PC-9 (cell line): Measurements from ENCODE around the gene DENND1A. TPM values are rescaled to one million over a fixed set of nuclear protein-coding genes. Genes with fewer than 3 reads are reported as not detected.

ENCODE experiments used
- BruUV-seq: library from RNA; stranded (reverse); fragments of 400-500 nt; replicated peaks from 2 replicates; lab custom pipeline; 2021; lab: Mats Ljungman, UMichigan
- CTCF ChIA-PET: fragments of 300-600 bp; sonication (Branson Sonifier 250); formaldehyde crosslinking; loops from one replicate; lab custom pipeline; 2022; ENCODE audit warnings: antibody characterized with exemption; lab: Charles Lee
- POLR2A ChIA-PET: fragments of 300-600 bp; sonication (Branson Sonifier 250); formaldehyde crosslinking; loops from one replicate; lab custom pipeline; 2022; ENCODE audit warnings: antibody characterized with exemption; ENCODE audit not compliant: unreplicated experiment; lab: Charles Lee
- DNase-seq, 2 experiments: peaks; one replicate each; pipeline versions ENCODE4 v3.0.0 to v3.0.0-alpha.2; 2015 to 2022; ENCODE audit warnings: mixed read lengths in 1 of 2
- H2AFZ ChIP-seq: fragments of 200-600 bp; sonication (generic); 2 replicates; pipeline ENCODE4 v1.8.1; 2017; ENCODE audit warnings: antibody characterized with exemption
- H3F3A ChIP-seq: fragments of 200-600 bp; sonication (generic); 2 replicates; pipeline ENCODE4 v1.8.1; 2017; ENCODE audit warnings: antibody characterized with exemption, mild to moderate bottlenecking, low read depth; ENCODE audit not compliant: insufficient read depth
- H3K27ac ChIP-seq: fragments of 200-600 bp; sonication (generic); 2 replicates; pipeline ENCODE4 v1.6.1; 2016; ENCODE audit warnings: mixed run types
- H3K27me3 ChIP-seq: fragments of 200-600 bp; sonication (generic); 2 replicates; pipeline ENCODE4 v1.6.1; 2016; ENCODE audit warnings: low read depth, mixed run types; ENCODE audit not compliant: insufficient read depth
- H3K36me3 ChIP-seq: fragments of 200-600 bp; sonication (generic); 2 replicates; pipeline ENCODE4 v1.6.1; 2016; ENCODE audit warnings: low read depth, mixed run types
- H3K4me1 ChIP-seq: fragments of 200-600 bp; sonication (generic); replicated peaks from 2 replicates; pipeline ENCODE4 v1.6.1; 2016; ENCODE audit warnings: mixed run types; ENCODE audit not compliant: insufficient read depth
- H3K4me2 ChIP-seq: fragments of 200-600 bp; sonication (generic); 2 replicates; pipeline ENCODE4 v1.6.1; 2017; ENCODE audit warnings: mixed run types
- H3K4me3 ChIP-seq: fragments of 200-600 bp; sonication (generic); 2 replicates; pipeline ENCODE4 v1.6.1; 2016; ENCODE audit warnings: mixed run types
- H3K79me2 ChIP-seq: fragments of 200-600 bp; sonication (generic); 2 replicates; pipeline ENCODE4 v1.6.1; 2017; ENCODE audit warnings: low read depth, mixed run types
- H3K9me2 ChIP-seq: fragments of 200-600 bp; sonication (generic); 2 replicates; pipeline ENCODE4 v1.8.1; 2017; ENCODE audit warnings: mild to moderate bottlenecking; ENCODE audit not compliant: insufficient read depth
- H3K9me3 ChIP-seq: fragments of 200-600 bp; sonication (generic); 2 replicates; pipeline ENCODE4 v1.8.1; 2016; ENCODE audit warnings: low read depth; ENCODE audit not compliant: insufficient read depth
- H4K20me1 ChIP-seq: fragments of 200-600 bp; sonication (generic); 2 replicates; pipeline ENCODE4 v1.8.1; 2017; ENCODE audit not compliant: insufficient read depth
- EZH2 ChIP-seq: fragments of 200-600 bp; sonication (generic); IDR thresholded peaks from 2 replicates; pipeline ENCODE4 v1.8.0; 2017; ENCODE audit warnings: antibody characterized with exemption, low read depth
- intact Hi-C: fragments of 100-400 bp; cut with micrococcal nuclease; formaldehyde crosslinking; loops from one replicate; pipeline ENCODE4 v1.10.0; 2022; ENCODE audit not compliant: unreplicated experiment
- total RNA-seq: library from RNA; stranded (reverse); gene quantifications from 2 replicates; pipeline ENCODE4 v1.2.3, GENCODE V29; 2021
- TF ChIP-seq, protein P1 (sequence below): fragments of 200-600 bp; sonication (generic); conservative IDR thresholded peaks from 2 replicates; pipeline ENCODE4 v1.6.1; 2017; ENCODE audit warnings: mixed run types, antibody characterized with exemption, mild to moderate bottlenecking, moderate library complexity

Gene DENND1A
- total RNA-seq, 1 experiment from 2014 or later, result 37.7 TPM

DNA sequence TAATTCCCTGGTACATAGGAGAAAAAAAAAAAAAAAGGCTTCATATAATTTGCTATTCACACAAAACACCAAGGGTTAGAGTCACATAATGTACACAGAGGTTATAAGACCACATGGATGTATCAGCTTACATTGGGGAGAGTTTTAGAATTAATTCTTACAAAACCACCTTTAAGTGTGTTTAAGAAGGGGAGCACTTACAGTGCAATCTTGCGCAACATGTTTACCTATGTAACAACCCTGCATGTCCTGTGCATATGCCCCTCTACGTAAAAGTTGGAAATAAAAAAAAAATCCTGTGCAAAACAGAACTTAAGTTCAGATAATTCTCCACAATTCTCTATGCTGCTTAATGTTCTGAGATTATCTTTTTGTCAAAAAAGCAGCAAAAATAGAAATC, 190.0 kb downstream of the DENND1A start:
- ChIA-PET POLR2A (no interaction called here), CTCF (no interaction called here)
- Histone ChIP-seq H3K27ac (no peak overlapping the region), H4K20me1 (0 out of 2 replicates have a peak, but pooled peaks cover 5% of the 10 kb centered on the region), H3K9me2 (no peaks in the 10 kb centered on the region), H3K27me3 (no peaks in the 10 kb centered on the region), H3K4me1 (no peaks in the 10 kb centered on the region), H3K4me2 (no peak overlapping the region), H3K36me3 (no peaks in the 10 kb centered on the region), H3F3A (no peaks in the 10 kb centered on the region), H3K9me3 (no peaks in the 10 kb centered on the region), H3K4me3 (no peak overlapping the region), H2AFZ (no peak overlapping the region), H3K79me2 (no peaks in the 10 kb centered on the region)
- TF ChIP-seq, protein P1, sequence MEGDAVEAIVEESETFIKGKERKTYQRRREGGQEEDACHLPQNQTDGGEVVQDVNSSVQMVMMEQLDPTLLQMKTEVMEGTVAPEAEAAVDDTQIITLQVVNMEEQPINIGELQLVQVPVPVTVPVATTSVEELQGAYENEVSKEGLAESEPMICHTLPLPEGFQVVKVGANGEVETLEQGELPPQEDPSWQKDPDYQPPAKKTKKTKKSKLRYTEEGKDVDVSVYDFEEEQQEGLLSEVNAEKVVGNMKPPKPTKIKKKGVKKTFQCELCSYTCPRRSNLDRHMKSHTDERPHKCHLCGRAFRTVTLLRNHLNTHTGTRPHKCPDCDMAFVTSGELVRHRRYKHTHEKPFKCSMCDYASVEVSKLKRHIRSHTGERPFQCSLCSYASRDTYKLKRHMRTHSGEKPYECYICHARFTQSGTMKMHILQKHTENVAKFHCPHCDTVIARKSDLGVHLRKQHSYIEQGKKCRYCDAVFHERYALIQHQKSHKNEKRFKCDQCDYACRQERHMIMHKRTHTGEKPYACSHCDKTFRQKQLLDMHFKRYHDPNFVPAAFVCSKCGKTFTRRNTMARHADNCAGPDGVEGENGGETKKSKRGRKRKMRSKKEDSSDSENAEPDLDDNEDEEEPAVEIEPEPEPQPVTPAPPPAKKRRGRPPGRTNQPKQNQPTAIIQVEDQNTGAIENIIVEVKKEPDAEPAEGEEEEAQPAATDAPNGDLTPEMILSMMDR, result no peak
- no peak for TF ChIP-seq EZH2
- DNase-seq, result no peak
- BruUV-seq, result no TSS peak
- intact Hi-C loops, result no loop called here

DNA sequence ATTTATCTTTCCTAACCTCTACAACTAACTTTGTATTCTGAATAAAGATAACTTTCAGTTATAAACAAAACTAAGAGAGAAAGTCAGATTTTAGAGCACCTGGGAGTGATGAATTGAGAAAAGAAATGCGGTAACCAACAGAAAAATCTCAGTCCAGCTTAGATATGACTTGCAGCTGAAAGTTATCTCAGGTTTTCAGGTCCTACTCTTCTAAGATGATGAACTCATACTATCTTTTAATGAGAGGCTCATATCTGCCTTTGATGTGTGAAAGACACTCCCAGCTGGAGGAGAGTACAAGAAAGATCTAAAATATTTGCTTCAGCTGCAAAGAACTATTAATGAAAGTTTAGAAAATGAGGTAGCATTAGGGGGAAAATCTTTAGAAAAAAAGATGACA, 190.5 kb downstream of the DENND1A start:
- CTCF ChIA-PET, result no interaction called here
- no TSS peak for BruUV-seq
- H3K79me2 ChIP-seq, result no peaks in the 10 kb centered on the region
- TF ChIP-seq, protein P1, result no peak
- no peak for TF ChIP-seq EZH2
- H3K4me2 ChIP-seq, result no peak overlapping the region
- no peak overlapping the region for H3K4me3 ChIP-seq
- no peaks in the 10 kb centered on the region for H3K36me3 ChIP-seq
- 0 out of 2 replicates have a peak, but pooled peaks cover 5% of the 10 kb centered on the region for H4K20me1 ChIP-seq
- intact Hi-C loops, result no loop called here
- POLR2A ChIA-PET, result no interaction called here
- no peak for DNase-seq
- no peaks in the 10 kb centered on the region for H3K9me2 ChIP-seq
- H2AFZ ChIP-seq, result no peak overlapping the region
- no peaks in the 10 kb centered on the region for H3K4me1 ChIP-seq
- no peaks in the 10 kb centered on the region for H3F3A ChIP-seq
- no peak overlapping the region for H3K27ac ChIP-seq
- H3K9me3 ChIP-seq, result no peaks in the 10 kb centered on the region
- no peaks in the 10 kb centered on the region for H3K27me3 ChIP-seq

- Histone ChIP-seq H3K79me2 (no peaks in the 10 kb centered on the region), H3K9me3 (no peaks in the 10 kb centered on the region), H3K4me1 (no peaks in the 10 kb centered on the region), H3F3A (no peaks in the 10 kb centered on the region), H3K4me2 (no peak overlapping the region), H3K9me2 (no peaks in the 10 kb centered on the region), H3K27me3 (no peaks in the 10 kb centered on the region), H2AFZ (no peak overlapping the region), H3K27ac (no peak overlapping the region), H4K20me1 (0 out of 2 replicates have a peak, but pooled peaks cover 5% of the 10 kb centered on the region), H3K4me3 (no peak overlapping the region), H3K36me3 (no peaks in the 10 kb centered on the region)
- intact Hi-C loops, result no loop called here
- DNase-seq, result no peak
- BruUV-seq, result no TSS peak
- CTCF ChIA-PET, result no interaction called here
- TF ChIP-seq, protein P1, result no peak
- no peak for TF ChIP-seq EZH2
- POLR2A ChIA-PET, result no interaction called here
These were observed 191.3 kb downstream of the DENND1A start for GRCh38 chr9:123738648-123739047.
